Tibial nerve (tissue), 3 donors: ENCODE measurements around the gene FIG4.

ENCODE experiments used
- CTCF ChIP-seq, 5 experiments: fragments of 200-600 bp in 3 of 5; fragments of 450-650 bp in 2 of 5; sonication (generic) in 3 of 5; IDR thresholded peaks; one replicate each; pipeline ENCODE4 v1.5.1; 2016 to 2019; ENCODE audit warnings: antibody characterized with exemption in 5 of 5, mild to moderate bottlenecking in 3 of 5, moderate library complexity in 2 of 5
- POLR2A ChIP-seq, 2 donors: fragments of 450-650 bp; IDR thresholded peaks; one replicate each; pipeline ENCODE4 v1.6.1; 2017; ENCODE audit warnings: antibody characterized with exemption in 2 of 2, mild to moderate bottlenecking in 2 of 2, moderate library complexity in 2 of 2

- TF ChIP-seq CTCF (IDR thresholded peaks at IDR 0.05), result no peak
- no peak for TF ChIP-seq POLR2A (IDR thresholded peaks at IDR 0.05)
Observed at GRCh38 chr6:109706513-109706912, 15.4 kb downstream of the FIG4 start.
